ACHN (cell line): ENCODE data around the gene ITGAE.
"Not testable (repeated sequence)": the region's sequence is repeated elsewhere in the genome, so short reads cannot be mapped to it uniquely, and the experiment has no call there.

ENCODE experiments used
- DNase-seq: peaks from one replicate; pipeline ENCODE4 v3.0.0-alpha.2; 2015
- in situ Hi-C: cut with HindIII; loops from 2 replicates; pipeline ENCODE4 v1.10.0; 2017; ENCODE audit warnings: low sequenced_read_pairs, low pct_ligation_motif_present, low pct_unique_long_range_greater_than_20kb

ITGAE gene

GRCh38 chr17:3801347-3801746 lies 359 bp upstream of the ITGAE start:
- DNase-seq: no peak
- in situ Hi-C loops: loop anchor here (10.0 kb wide), 1 partner anchor 57 kb away; no protein-coding TSS in a partner anchor

- in situ Hi-C loops: no loop called here
- no peak for DNase-seq
Observed at GRCh38 chr17:3799181-3799945, 1.6 kb downstream of the ITGAE start.

GRCh38 chr17:3798273-3799180 lies 2.5 kb downstream of the ITGAE start:
- no peak for DNase-seq

GRCh38 chr17:3796822-3797170 lies 4.2 kb downstream of the ITGAE start:
- in situ Hi-C loops: no loop called here
- no peak for DNase-seq

More at GRCh38 chr17:3798273-3799180, 2.5 kb downstream of the ITGAE start:
- in situ Hi-C loops: no loop called here

DNA sequence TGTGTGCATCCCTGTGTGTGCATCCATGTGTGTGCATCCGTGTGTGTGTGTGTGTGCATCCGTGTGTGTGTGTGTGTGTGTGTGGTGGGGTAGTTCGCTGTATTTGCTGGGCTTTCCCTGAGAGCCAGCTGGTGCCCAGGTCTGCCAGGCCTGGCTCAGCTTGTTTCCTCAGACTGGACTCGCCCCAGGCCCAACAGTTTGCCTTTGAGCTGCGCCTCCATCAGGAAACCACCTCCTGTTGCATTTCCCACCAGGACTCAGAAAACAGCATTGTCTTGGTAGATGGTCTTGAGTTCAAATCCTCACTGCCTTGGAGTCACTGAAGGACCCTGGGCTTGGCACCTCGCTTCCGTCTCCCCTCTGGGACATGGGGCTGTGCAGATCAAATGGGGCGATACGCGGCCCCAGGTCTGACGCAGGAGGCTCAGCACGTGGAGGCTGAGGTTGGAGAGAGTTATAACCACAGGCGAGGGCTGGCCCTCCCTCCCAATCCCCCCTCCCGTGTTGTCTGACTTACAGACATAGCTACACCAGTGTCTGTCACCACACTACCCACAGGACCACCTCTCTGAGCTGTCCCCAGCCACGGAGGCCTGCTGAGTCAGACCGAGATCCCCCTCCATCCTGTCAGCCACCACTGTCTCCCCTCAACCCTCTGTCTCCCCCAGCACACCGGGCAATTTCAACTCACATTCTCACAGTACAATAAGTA lies 4.7 kb downstream of the ITGAE start:
- in situ Hi-C loops: no loop called here
- no peak for DNase-seq

DNA sequence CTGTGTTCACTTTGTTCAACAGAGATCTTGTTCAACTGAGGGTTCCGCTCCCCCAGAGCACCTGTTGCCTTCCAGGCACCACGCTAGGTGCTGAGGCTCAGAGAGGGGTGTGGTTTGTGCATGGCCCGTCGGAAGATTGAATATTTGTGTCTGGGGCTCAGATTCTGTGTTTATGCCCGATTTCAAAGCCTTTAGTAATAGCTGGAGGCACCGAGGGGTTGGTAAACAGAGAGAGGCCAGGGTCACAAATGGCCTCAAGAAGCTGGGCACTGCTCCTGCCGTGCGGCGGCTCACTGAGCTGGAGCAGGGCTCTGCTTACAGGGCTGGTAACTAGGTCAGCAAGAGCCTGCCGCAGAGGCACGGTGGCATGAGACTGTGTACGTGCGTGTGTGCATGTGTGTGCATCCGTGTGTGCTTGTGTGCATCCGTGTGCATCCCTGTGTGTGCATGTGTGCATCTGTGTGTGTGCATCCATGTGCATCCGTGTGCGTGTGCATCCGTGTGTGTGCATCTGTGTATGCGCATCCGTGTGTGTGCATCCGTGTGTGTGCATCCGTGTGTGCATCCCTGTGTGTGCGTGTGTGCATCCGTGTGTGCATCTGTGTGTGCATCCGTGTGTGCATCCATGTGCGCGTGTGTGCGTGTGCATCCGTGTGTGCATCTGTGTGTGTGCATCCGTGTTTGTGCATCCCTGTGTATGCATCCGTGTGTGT lies 5.4 kb downstream of the ITGAE start:
- DNase-seq: no peak
- in situ Hi-C loops: no loop called here

GRCh38 chr17:3794557-3795389 lies 6.2 kb downstream of the ITGAE start:
- DNase-seq: no peak
- in situ Hi-C loops: no loop called here

DNA sequence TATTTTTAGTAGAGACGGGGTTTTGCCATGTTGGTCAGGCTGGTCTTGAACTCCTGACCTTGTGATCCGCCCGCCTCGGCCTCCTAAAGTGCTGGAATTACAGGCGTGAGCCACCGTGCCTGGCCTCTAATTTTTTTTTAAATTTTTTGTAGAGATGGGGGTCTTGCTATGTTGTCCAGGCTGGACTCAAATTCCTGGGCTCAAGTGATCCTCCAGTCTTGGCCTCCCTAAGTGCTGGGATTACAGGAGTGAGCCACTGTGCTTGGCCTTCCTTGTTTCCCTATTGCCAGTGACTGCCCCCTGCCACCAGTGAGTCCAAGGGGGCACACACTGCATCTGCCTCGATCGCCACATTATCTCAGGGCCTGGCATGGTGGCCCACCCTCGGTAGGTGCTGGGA lies 6.8 kb downstream of the ITGAE start:
- DNase-seq, in situ Hi-C loops: not testable (repeated sequence)

DNA sequence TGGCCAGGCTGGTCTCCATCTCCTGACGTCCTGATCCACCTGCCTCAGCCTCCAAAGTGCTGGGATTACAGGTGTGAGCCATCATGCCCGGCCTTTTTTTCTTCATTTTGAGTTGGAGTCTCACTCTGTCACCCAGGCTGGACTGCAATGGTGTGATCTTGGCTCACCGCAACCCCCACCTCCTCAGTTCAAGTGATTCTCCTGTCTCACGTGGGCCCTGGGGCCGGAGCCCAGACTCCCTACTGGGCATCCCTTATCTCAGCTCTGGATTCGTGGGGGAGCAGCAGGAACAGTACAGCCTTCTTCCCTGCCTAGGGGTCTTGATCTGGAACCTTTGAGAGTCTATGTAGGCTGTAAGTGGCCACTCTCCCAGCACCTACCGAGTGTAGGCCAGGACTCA lies 7.7 kb downstream of the ITGAE start:
- in situ Hi-C loops, DNase-seq: not testable (repeated sequence)

DNA sequence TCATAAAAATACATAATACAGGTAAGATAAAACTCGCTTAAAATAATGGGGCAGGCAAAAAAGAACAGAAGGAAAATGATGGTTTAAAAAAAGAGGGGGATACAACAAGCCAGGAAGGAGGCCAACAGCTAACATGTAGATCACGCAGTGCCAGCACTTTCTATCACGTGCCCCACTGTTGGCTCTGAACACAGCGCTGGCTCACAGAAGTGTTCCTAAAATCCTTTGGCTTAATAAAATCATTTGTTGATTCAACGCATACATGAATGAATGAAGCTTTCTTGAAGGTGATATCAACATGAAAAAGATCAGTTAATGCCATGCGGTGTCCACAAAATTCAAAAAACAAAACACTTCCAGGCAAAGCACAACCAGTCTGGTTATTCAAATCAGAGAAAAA lies 8.5 kb downstream of the ITGAE start:
- DNase-seq: no peak
- in situ Hi-C loops: no loop called here

DNA sequence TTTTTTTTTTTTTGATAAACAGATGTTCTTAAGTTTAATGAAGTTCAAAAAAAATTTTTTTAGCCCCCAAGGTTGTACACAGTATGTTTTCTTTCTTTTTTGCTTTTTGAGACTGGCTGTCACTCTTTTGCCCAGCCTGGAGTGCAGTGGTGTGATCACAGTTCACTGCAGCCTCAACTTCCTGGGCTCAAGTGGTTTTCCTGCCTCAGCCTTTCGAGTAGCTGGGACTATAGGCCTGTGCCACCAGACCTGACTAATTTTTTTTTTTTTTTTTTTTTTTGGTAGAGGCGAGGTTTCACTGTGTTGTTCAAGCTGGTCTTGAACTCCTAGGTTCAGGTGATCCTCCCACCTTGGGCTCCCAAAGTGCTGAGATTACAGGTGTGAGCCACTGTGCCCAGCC lies 12.8 kb downstream of the ITGAE start:
- in situ Hi-C loops: no loop called here
- no peak for DNase-seq

GRCh38 chr17:3785323-3785722 lies 15.7 kb downstream of the ITGAE start:
- DNase-seq, in situ Hi-C loops: not testable (repeated sequence)

GRCh38 chr17:3782751-3783150 lies 18.2 kb downstream of the ITGAE start:
- no peak for DNase-seq
- in situ Hi-C loops: no loop called here

- DNase-seq: no peak
- in situ Hi-C loops: no loop called here
Observed at GRCh38 chr17:3780986-3781385, 20.0 kb downstream of the ITGAE start.

GRCh38 chr17:3777366-3778120 lies 23.4 kb downstream of the ITGAE start:
- in situ Hi-C loops: no loop called here
- DNase-seq: no peak

DNA sequence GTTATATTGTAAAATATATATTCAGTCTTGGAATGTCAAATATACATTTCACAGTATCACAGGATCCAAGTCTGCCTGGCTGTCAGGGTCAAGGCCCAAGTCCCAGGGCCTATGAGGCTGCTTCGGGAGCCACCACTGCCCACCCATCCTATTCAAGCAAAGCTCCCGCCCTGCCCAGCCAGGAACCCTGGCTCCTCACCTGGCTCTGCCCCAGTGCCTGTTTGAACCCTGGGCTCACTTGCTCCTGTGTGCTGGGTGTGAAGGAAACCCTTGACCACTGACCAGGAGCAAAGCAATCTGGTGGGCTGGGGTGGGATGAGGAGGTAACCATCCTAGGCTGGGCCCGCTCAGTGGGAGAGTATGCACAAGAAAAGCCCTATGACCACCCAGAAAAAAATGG lies 27.0 kb downstream of the ITGAE start:
- in situ Hi-C loops: no loop called here

GRCh38 chr17:3773511-3773910 lies 27.5 kb downstream of the ITGAE start:
- in situ Hi-C loops: no loop called here
- DNase-seq: peak; percentile 54

More for the DNA sequence above, 27.0 kb downstream of the ITGAE start:
- no peak for DNase-seq
